Endodermal cell (in vitro differentiated cells): ENCODE data around the gene KLF3. TPM values are rescaled to one million over a fixed set of nuclear protein-coding genes. Genes with fewer than 3 reads are reported as not detected.

Experiments
- DNase-seq: peaks from one replicate; pipeline ENCODE4 v3.0.0-alpha.2; 2017
- H3K27ac ChIP-seq: 2 replicates; pipeline ENCODE4 v1.5.1; 2013; ENCODE audit warnings: mild to moderate bottlenecking, low read depth, low read length, moderate library complexity
- H3K27me3 ChIP-seq: 2 replicates; pipeline ENCODE4 v1.6.1; 2013; ENCODE audit warnings: mild to moderate bottlenecking, low read length, moderate library complexity; ENCODE audit not compliant: insufficient read depth, control insufficient read depth, poor library complexity, severe bottlenecking
- H3K36me3 ChIP-seq: 2 replicates; pipeline ENCODE4 v1.7.0; 2013; ENCODE audit warnings: mild to moderate bottlenecking, low read length, moderate library complexity; ENCODE audit not compliant: control insufficient read depth, insufficient read depth
- H3K4me1 ChIP-seq: one replicate; pipeline ENCODE4 v1.7.0; 2013; ENCODE audit warnings: low read length; ENCODE audit not compliant: control insufficient read depth, insufficient read depth
- H3K4me3 ChIP-seq: 2 replicates; pipeline ENCODE4 v1.5.1; 2013; ENCODE audit warnings: mild to moderate bottlenecking, low read length, moderate library complexity
- H3K9ac ChIP-seq: 2 replicates; pipeline ENCODE4 v1.6.1; 2013; ENCODE audit warnings: mild to moderate bottlenecking, low read length, moderate library complexity; ENCODE audit not compliant: poor library complexity, severe bottlenecking; ENCODE audit errors: extremely low read depth
- H3K9me3 ChIP-seq: 2 replicates; pipeline ENCODE4 v1.6.1; 2013; ENCODE audit warnings: mild to moderate bottlenecking, low read length, moderate library complexity; ENCODE audit not compliant: control insufficient read depth
- H3K27ac Mint-ChIP-seq: 2 replicates; pipeline ENCODE4 v1.8.0; 2020; ENCODE audit warnings: mixed read lengths
- H3K27me3 Mint-ChIP-seq: 2 replicates; pipeline ENCODE4 v1.8.0; 2021; ENCODE audit warnings: mild to moderate bottlenecking, mixed read lengths; ENCODE audit not compliant: insufficient read depth
- H3K36me3 Mint-ChIP-seq: 2 replicates; pipeline ENCODE4 v1.8.0; 2020; ENCODE audit warnings: low read depth, mixed read lengths
- H3K4me1 Mint-ChIP-seq: 2 replicates; pipeline ENCODE4 v1.8.0; 2020; ENCODE audit warnings: mixed read lengths
- H3K4me3 Mint-ChIP-seq: 2 replicates; pipeline ENCODE4 v1.8.0; 2020; ENCODE audit warnings: mild to moderate bottlenecking, moderate library complexity, mixed read lengths
- H3K9me3 Mint-ChIP-seq: 2 replicates; pipeline ENCODE4 v1.8.0; 2020; ENCODE audit warnings: mild to moderate bottlenecking, mixed read lengths
- WGBS, 2 experiments: methylation state at CpG; one replicate each; pipeline versions ENCODE4 v1.1.5 to v1.1.7; 2013; ENCODE audit warnings: missing lambda C conversion rate in 2 of 2, mixed read lengths in 1 of 2; ENCODE audit not compliant: insufficient coverage in 1 of 2, insufficient read length in 1 of 2; 5-methylcytosine and 5-hydroxymethylcytosine counted together
- total RNA-seq, 2 donors: library from RNA; stranded (reverse); fragmentation: NEBNext Ultra II Directional in 1 of 2; extraction: Animal tissue kit (Norgen Biotek cat#: 25700) in 1 of 2; gene quantifications; 2 replicates in 1 of 2; 3 replicates in 1 of 2; pipeline ENCODE4 v1.2.1, GENCODE V29; 2021
- TF ChIP-seq, protein P1 (sequence below): fragments of 200-600 bp; sonication (generic); conservative IDR thresholded peaks from 2 replicates; pipeline ENCODE4 v1.5.0; 2021; ENCODE audit warnings: antibody characterized with exemption, mild to moderate bottlenecking

The KLF3 gene
- total RNA-seq, 2 donors from 2014 or later = 20.7 to 28.2 TPM

- H3K27me3 ChIP-seq = no peaks in the 10 kb centered on the region
- Mint-ChIP-seq H3K27ac (no peak overlapping the region), H3K36me3 (peaks cover 4% of the 10 kb centered on the region), H3K4me1 (no peaks in the 10 kb centered on the region), H3K9me3 (peaks cover 17% of the 10 kb centered on the region), H3K27me3 (no peaks in the 10 kb centered on the region), H3K4me3 (no peak overlapping the region)
- H3K27ac ChIP-seq = no peak overlapping the region
- H3K4me3 ChIP-seq = no peak overlapping the region
- no peaks in the 10 kb centered on the region for H3K4me1 ChIP-seq
- no peaks in the 10 kb centered on the region for H3K36me3 ChIP-seq
- no peak overlapping the region for H3K9ac ChIP-seq
- TF ChIP-seq, protein P1, sequence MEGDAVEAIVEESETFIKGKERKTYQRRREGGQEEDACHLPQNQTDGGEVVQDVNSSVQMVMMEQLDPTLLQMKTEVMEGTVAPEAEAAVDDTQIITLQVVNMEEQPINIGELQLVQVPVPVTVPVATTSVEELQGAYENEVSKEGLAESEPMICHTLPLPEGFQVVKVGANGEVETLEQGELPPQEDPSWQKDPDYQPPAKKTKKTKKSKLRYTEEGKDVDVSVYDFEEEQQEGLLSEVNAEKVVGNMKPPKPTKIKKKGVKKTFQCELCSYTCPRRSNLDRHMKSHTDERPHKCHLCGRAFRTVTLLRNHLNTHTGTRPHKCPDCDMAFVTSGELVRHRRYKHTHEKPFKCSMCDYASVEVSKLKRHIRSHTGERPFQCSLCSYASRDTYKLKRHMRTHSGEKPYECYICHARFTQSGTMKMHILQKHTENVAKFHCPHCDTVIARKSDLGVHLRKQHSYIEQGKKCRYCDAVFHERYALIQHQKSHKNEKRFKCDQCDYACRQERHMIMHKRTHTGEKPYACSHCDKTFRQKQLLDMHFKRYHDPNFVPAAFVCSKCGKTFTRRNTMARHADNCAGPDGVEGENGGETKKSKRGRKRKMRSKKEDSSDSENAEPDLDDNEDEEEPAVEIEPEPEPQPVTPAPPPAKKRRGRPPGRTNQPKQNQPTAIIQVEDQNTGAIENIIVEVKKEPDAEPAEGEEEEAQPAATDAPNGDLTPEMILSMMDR = no peak
- no peak for DNase-seq
- no peaks in the 10 kb centered on the region for H3K9me3 ChIP-seq
These were observed 33.5 kb upstream of the KLF3 start for GRCh38 chr4:38630519-38630918.

DNA sequence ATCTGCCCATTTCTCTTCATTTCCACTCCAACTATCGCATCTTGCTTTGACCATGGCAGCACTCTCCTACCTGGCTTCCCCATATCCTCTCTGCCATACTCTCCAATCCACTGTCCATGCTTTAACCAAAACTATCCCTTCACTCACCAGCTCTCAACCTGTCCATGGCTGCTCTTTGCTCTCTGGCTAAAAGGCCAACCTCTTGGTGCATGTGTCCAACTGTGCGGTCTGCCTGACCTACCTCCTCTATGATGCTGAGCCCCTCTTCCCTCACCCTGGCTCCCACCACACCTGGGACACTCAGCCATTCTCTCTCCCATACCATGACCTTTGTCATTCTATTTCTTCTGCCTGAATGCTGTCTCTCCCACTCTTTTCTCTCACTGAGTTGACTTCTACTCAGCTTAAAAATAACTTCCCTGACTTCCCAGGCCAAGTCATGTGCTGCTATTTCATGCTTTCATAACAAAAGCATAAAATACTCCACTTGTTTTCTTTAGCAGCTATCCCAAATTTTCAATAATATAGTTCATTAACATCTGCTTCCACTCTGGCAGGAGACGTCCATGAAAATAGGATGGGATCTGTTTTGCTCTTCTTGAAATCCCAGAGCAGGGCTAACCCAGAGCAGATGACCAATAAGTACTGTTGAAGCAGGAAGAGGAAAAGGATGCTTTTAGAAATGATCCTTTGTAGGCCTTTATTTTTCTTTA, 29.8 kb upstream of the KLF3 start:
- no peak overlapping the region for H3K9ac ChIP-seq
- no peak overlapping the region for H3K4me3 Mint-ChIP-seq
- WGBS, 2 experiments = 88 to 92% methylated on average over 3 of the region's 3 CpGs

GRCh38 chr4:38639242-38639641, 24.8 kb upstream of the KLF3 start:
- no peak overlapping the region for H3K4me3 ChIP-seq
- Mint-ChIP-seq H3K27ac (no peak overlapping the region), H3K36me3 (no peaks in the 10 kb centered on the region), H3K9me3 (no peaks in the 10 kb centered on the region), H3K4me1 (no peaks in the 10 kb centered on the region), H3K27me3 (no peaks in the 10 kb centered on the region), H3K4me3 (no peak overlapping the region)
- no peak overlapping the region for H3K27ac ChIP-seq
- no peaks in the 10 kb centered on the region for H3K27me3 ChIP-seq
- TF ChIP-seq, protein P1 = no peak
- no peaks in the 10 kb centered on the region for H3K4me1 ChIP-seq
- no peaks in the 10 kb centered on the region for H3K9me3 ChIP-seq
- no peak for DNase-seq
- no peak overlapping the region for H3K9ac ChIP-seq
- 93 to 100% methylated on average over 1 to 3 of the region's 3 CpGs for WGBS, 2 experiments
- H3K36me3 ChIP-seq = no peaks in the 10 kb centered on the region

More for the DNA sequence above, 29.8 kb upstream of the KLF3 start:
- Histone ChIP-seq H3K9me3 (no peaks in the 10 kb centered on the region), H3K27ac (no peak overlapping the region), H3K4me1 (no peaks in the 10 kb centered on the region), H3K36me3 (no peaks in the 10 kb centered on the region), H3K4me3 (no peak overlapping the region), H3K27me3 (no peaks in the 10 kb centered on the region)
- H3K4me1 Mint-ChIP-seq = no peaks in the 10 kb centered on the region
- H3K27ac Mint-ChIP-seq = no peak overlapping the region
- H3K9me3 Mint-ChIP-seq = no peaks in the 10 kb centered on the region
- TF ChIP-seq, protein P1 = no peak
- H3K36me3 Mint-ChIP-seq = no peaks in the 10 kb centered on the region
- DNase-seq = no peak
- no peaks in the 10 kb centered on the region for H3K27me3 Mint-ChIP-seq
